Skin epidermis (tissue), 12 donors: Measurements from ENCODE around the gene CSF3.
"Not testable (repeated sequence)": the region's sequence is repeated elsewhere in the genome, so short reads cannot be mapped to it uniquely, and the experiment has no call there.

Source experiments
- H3K27ac ChIP-seq, 21 experiments: fragments of 200-600 bp; sonication (generic) in 11 of 21; one replicate each; pipeline ENCODE4 v1.5.0; 2020; ENCODE audit warnings: mild to moderate bottlenecking in 3 of 21, inconsistent platforms in 2 of 21, moderate library complexity in 2 of 21
- H3K4me3 ChIP-seq, 7 experiments: fragments of 200-600 bp; sonication (generic) in 2 of 7; one replicate each; pipeline ENCODE4 v1.5.0; 2020; ENCODE audit warnings: inconsistent platforms in 2 of 7, mild to moderate bottlenecking in 2 of 7, moderate library complexity in 1 of 7

Gene CSF3

GRCh38 chr17:39995438-39995837 lies 19.8 kb upstream of the CSF3 start:
- peak overlapping the region in 1 of 21 experiments; percentile 30 for H3K27ac ChIP-seq
- H3K4me3 ChIP-seq, result no peak overlapping the region

DNA sequence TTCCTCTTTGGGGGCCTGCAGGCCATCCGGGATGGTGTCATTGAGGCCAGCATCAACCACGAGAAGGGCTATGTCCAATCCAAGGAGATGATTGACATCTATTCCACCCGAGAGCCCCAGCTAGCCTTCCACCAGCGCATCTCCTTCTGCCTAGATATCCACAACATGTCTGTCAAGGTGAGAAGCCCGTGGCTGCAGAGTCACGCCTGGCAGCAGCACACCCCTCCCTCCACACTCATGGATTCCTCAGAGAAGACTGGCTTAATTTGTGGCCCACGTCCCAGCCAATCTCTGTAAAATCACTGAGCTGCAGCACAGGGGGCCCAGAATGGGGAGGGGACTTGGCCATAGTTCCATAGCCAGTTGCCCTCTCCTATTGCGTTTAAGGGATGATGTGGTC lies 19.1 kb upstream of the CSF3 start:
- Histone ChIP-seq H3K4me3 (no peak overlapping the region), H3K27ac (no peak overlapping the region)

DNA sequence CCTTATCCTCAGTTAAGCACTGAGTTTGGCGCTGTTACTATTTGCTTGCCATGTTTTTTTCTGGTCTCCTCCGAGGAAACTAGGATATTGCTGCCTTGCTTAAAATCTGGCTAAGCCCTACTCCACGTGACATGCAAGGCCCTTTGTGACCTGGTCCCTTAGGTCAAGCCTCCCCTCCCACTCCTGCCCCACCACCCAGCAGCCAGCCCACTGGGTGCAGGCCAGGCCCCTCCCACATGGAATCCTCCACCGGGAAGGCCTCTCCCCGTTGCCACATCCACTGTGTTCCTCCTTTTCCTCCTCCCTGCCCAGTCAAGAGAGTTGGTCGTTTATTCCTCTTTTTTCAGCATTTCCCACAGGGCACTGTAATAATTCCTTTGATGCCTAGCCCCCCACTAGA lies 18.4 kb upstream of the CSF3 start:
- Histone ChIP-seq H3K27ac (no peak overlapping the region), H3K4me3 (no peak overlapping the region)

DNA sequence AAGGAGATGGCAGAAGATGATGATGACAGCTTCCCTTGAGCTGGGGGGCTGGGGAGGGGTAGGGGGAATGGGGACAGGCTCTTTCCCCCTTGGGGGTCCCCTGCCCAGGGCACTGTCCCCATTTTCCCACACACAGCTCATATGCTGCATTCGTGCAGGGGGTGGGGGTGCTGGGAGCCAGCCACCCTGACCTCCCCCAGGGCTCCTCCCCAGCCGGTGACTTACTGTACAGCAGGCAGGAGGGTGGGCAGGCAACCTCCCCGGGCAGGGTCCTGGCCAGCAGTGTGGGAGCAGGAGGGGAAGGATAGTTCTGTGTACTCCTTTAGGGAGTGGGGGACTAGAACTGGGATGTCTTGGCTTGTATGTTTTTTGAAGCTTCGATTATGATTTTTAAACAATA lies 17.7 kb upstream of the CSF3 start:
- H3K4me3 ChIP-seq, result no peak overlapping the region
- no peak overlapping the region for H3K27ac ChIP-seq

DNA sequence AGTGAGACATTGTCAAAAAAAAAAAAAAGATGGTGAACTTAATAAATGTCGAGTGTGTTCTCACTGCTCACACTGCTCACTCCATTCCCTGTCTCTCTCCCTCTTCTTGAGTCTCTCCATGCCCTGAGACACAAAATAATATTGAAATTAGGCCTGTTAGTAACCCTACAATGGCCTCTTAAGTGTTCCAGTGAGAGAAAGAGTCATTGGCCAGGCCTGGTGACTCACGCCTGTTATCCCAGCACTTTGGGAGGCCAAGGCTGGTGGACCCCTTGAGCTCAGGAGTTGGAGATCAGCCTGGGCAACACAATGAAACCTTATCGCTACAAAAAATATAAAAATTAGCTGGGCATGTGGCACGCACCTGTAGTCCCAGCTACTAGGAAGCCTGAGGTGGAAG lies 16.2 kb upstream of the CSF3 start:
- Histone ChIP-seq H3K27ac (no peak overlapping the region), H3K4me3 (no peak overlapping the region)

- no peak overlapping the region for H3K4me3 ChIP-seq
- H3K27ac ChIP-seq, result no peak overlapping the region
Observed at GRCh38 chr17:40000161-40000560, 15.1 kb upstream of the CSF3 start.

DNA sequence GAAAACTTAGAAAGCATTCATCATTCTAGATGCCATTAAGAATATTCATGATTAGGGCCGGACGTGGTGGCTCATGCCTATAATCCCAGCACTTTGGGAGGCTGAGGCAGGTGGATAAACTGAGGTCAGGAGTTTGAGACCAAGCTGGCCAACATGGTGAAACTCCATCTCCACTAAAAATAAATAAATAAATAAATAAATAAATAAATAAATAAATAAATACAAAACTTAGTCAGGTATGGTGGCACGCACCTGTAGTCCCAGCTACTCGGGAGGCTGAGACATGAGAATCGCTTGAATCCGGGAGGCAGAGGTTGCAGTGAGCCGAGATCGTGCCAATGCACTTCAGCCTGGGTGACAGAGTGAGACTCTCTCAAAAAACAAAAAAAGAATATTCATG lies 13.9 kb upstream of the CSF3 start:
- H3K4me3 ChIP-seq, result not testable (repeated sequence)

DNA sequence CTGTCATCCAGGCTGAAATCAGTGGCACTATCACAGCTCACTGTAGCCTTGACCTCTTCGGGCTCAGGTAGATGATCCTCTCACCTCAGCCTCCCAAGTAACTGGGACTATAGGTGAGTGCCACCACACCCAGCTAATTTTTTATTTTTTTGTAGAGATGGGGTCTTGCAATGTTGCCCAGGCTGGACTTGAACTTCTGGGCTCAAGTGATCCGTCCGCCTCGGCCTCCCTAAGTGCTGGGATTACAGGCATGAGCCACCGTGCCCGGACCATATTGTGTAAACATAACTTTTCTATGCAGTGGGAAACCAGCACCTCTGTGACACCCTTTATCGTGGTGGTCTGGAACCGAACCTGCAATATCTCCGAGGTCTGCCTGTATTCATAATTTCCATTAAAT lies 11.2 kb upstream of the CSF3 start:
- H3K4me3 ChIP-seq, result no peak overlapping the region
- no peak overlapping the region for H3K27ac ChIP-seq

More for the DNA sequence above, 13.9 kb upstream of the CSF3 start:
- H3K27ac ChIP-seq, result not testable (repeated sequence)

DNA sequence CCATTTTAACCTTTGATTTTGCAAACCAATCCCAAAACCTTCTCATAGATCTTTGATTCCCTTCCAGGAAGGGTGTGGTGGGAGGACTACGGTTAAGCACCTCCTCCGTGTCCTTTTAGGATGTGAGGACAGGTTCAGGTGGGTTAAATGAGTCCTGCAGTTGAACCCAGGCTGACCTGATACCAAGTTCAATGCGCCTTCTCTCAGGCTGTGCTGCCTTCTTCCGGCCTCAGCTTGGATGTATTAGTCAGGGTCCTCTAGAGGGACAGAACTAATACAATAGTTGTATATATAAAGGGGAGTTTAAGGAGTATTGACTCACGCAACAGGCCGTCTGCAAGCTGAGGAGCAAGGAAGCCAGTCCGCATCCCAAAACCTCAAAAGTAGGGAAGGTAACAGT lies 10.5 kb upstream of the CSF3 start:
- H3K27ac ChIP-seq, result no peak overlapping the region

DNA sequence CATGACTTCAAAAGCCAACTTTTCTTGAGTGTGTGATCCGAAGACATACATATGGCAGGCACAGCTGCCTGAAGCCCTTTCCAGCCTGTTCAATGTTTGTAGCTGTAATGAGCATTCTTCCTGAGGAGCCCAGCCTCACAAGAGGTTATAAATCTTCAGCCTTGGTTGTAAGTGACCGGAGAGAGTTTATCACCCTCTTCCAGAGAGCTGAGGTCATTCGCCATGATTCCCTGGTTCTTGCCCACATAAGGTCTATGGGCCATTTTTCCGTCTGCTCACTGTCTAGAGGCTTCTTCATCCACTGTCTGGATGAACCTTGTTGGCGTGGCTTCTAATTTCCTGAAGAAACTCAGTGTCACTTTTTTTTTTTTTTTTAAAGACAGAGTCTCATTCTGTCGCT lies 9.7 kb upstream of the CSF3 start:
- Histone ChIP-seq H3K27ac (no peak overlapping the region), H3K4me3 (no peak overlapping the region)

More for the DNA sequence above, 10.5 kb upstream of the CSF3 start:
- no peak overlapping the region for H3K4me3 ChIP-seq

GRCh38 chr17:40010946-40011500 lies 4.2 kb upstream of the CSF3 start:
- H3K27ac ChIP-seq, result peak overlapping the region in 2 of 21 experiments; percentile 26 to 47
- H3K4me3 ChIP-seq, result not testable (repeated sequence)

DNA sequence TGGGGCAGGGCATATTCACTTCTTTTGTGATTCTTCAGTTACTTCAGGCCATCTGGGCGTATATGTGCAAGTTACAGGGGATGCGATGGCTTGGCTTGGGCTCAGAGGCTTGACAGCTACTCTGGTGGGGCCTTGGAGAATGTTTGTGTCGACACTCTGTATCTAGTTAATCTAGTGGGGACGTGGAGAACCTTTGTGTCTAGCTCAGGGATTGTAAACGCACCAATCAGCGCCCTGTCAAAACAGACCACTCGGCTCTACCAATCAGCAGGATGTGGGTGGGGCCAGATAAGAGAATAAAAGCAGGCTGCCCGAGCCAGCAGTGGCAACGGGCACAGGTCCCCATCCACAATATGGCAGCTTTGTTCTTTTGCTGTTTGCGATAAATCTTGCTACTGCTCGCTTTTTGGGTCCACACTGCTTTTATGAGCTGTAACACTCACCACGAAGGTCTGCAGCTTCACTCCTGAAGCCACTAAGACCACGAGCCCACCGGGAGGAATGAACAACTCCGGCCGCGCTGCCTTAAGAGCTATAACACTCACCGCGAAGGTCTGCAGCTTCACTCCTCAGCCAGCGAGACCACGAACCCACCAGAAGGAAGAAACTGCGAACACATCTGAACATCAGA lies 3.1 kb upstream of the CSF3 start:
- H3K4me3 ChIP-seq, H3K27ac ChIP-seq: not testable (repeated sequence)

- H3K27ac ChIP-seq, result peak overlapping the region in 2 of 21 experiments; percentile 24 to 49
- H3K4me3 ChIP-seq, result no peak overlapping the region
Observed at GRCh38 chr17:40014375-40014980, 762 bp upstream of the CSF3 start.

- no peak overlapping the region for H3K4me3 ChIP-seq
- peak overlapping the region in 1 of 21 experiments; percentile 8 for H3K27ac ChIP-seq
Observed at GRCh38 chr17:40015998-40016985, 1.1 kb downstream of the CSF3 start.

DNA sequence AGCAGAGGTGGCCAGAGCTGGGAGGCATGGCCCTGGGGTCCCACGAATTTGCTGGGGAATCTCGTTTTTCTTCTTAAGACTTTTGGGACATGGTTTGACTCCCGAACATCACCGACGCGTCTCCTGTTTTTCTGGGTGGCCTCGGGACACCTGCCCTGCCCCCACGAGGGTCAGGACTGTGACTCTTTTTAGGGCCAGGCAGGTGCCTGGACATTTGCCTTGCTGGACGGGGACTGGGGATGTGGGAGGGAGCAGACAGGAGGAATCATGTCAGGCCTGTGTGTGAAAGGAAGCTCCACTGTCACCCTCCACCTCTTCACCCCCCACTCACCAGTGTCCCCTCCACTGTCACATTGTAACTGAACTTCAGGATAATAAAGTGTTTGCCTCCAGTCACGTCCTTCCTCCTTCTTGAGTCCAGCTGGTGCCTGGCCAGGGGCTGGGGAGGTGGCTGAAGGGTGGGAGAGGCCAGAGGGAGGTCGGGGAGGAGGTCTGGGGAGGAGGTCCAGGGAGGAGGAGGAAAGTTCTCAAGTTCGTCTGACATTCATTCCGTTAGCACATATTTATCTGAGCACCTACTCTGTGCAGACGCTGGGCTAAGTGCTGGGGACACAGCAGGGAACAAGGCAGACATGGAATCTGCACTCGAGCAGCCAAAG lies 2.3 kb downstream of the CSF3 start:
- no peak overlapping the region for H3K4me3 ChIP-seq
- peak overlapping the region in 1 of 21 experiments; percentile 4 for H3K27ac ChIP-seq

- H3K4me3 ChIP-seq, result no peak overlapping the region
- H3K27ac ChIP-seq, result peak overlapping the region in 4 of 21 experiments; percentile 4 to 26 (median 16)
Observed at GRCh38 chr17:40018211-40019121, 3.2 kb downstream of the CSF3 start.

DNA sequence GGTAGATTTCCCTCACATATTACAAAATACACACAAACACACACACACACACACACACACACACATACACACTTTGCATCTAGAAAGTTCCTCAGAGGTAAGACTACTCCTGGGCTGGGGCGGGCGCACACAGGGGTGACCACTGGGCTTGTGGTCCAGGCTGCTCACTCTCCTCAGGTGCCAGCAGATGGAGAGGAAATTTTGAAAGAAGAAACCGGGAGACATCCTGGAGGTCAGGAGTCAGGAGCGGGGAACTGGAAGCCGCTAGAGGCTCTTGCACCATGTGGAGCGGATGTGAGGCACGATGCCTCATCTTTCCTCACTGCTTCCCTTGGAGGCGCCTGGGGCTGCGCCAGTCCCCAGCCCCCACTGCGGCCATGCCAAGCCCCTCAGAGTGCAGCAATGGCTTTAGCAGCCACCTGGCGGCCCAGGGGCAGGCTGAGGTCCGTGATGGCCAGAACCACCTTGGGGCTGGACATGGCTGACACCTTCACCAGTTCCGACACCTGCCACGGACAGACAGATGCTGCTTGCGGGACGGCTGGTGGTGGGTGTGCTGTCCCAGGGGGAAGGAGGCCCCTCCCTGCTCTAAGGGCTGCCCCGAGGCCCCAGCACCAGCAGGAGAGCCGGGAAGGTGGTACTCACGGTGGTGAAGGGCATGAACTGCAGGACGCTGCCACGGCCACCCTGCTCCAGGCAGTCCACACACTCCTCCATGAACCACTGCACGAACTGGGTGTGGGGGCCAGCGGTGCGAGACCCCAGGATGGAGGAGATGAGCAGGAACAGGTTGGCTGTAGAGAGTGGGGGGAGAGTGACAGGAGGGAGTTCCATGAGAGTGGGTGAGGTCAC lies 4.1 kb downstream of the CSF3 start:
- H3K27ac ChIP-seq, result peak overlapping the region in 2 of 21 experiments; percentile 21 to 26
- H3K4me3 ChIP-seq, result no peak overlapping the region

DNA sequence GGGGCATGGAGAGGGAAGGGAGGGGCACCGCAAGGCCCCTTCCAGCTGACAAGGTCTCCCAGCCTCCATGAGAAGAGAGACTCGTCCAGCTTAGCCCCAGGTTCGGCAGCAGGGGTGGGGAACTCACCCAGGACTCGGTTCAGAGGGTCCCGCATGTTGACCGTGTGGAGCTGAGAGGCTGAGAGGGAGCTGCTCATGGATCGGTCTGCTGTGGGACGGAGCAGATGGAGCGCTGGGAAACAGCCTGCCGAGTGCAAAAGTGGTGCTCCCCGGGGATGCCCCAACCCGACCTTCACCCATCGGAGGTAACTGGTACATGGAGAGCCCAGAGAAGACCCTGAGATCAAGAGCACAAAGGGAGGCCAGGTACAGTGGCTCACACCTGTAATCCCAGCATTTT lies 4.9 kb downstream of the CSF3 start:
- no peak overlapping the region for H3K4me3 ChIP-seq
- H3K27ac ChIP-seq, result no peak overlapping the region
